ENCODE data around the gene CPEB2.
"Not testable (repeated sequence)": the region's sequence is repeated elsewhere in the genome, so short reads cannot be mapped to it uniquely, and the experiment has no call there.

CPEB2 gene

GRCh38 chr4:15060213-15060612 lies 57.9 kb downstream of the CPEB2 start:
- DNase-seq, result no peak

- DNase-seq, result no peak
These were observed 61.1 kb downstream of the CPEB2 start for GRCh38 chr4:15063341-15063740.

- DNase-seq, result no peak
These were observed 63.2 kb downstream of the CPEB2 start for GRCh38 chr4:15065516-15065915.

GRCh38 chr4:15066140-15066539 lies 63.9 kb downstream of the CPEB2 start:
- DNase-seq, result no peak

GRCh38 chr4:15068298-15068697 lies 66.0 kb downstream of the CPEB2 start:
- no peak for DNase-seq

GRCh38 chr4:15075875-15076274 lies 73.6 kb downstream of the CPEB2 start:
- no peak for DNase-seq

GRCh38 chr4:15077969-15078368 lies 75.7 kb downstream of the CPEB2 start:
- no peak for DNase-seq

- DNase-seq, result no peak
These were observed 76.7 kb downstream of the CPEB2 start for GRCh38 chr4:15078682-15079642.

- no peak for DNase-seq
These were observed 82.5 kb downstream of the CPEB2 start for GRCh38 chr4:15084780-15085179.

GRCh38 chr4:15085762-15086161 lies 83.5 kb downstream of the CPEB2 start:
- not testable (repeated sequence) for DNase-seq

- DNase-seq, result not testable (repeated sequence)
These were observed 84.0 kb downstream of the CPEB2 start for GRCh38 chr4:15086259-15086658.

GRCh38 chr4:15088394-15089035 lies 86.2 kb downstream of the CPEB2 start:
- no peak for DNase-seq

- DNase-seq, result no peak
These were observed 87.7 kb downstream of the CPEB2 start for GRCh38 chr4:15089979-15090378.

- DNase-seq, result no peak
These were observed 98.1 kb downstream of the CPEB2 start for GRCh38 chr4:15100380-15100779.

- no peak for DNase-seq
These were observed 98.9 kb downstream of the CPEB2 start for GRCh38 chr4:15100994-15101695.

- DNase-seq, result no peak
These were observed 102.5 kb downstream of the CPEB2 start for GRCh38 chr4:15104825-15105224.

GRCh38 chr4:15106399-15106798 lies 104.1 kb downstream of the CPEB2 start:
- DNase-seq, result no peak

GRCh38 chr4:15109600-15109999 lies 107.3 kb downstream of the CPEB2 start:
- DNase-seq, result no peak

GRCh38 chr4:15110120-15110571 lies 107.9 kb downstream of the CPEB2 start:
- DNase-seq, result no peak

GRCh38 chr4:15116509-15117079 lies 114.3 kb downstream of the CPEB2 start:
- DNase-seq, result no peak

- peak in 1 of 5 donors; percentile 24 for DNase-seq
These were observed 115.1 kb downstream of the CPEB2 start for GRCh38 chr4:15117270-15117946.

GRCh38 chr4:15118292-15118691 lies 116.0 kb downstream of the CPEB2 start:
- no peak for DNase-seq
